ENCODE data around the gene PDZD8. TPM values are rescaled to one million over a fixed set of nuclear protein-coding genes. Genes with fewer than 3 reads are reported as not detected.
"Not testable (repeated sequence)": the region's sequence is repeated elsewhere in the genome, so short reads cannot be mapped to it uniquely, and the experiment has no call there.

PDZD8 gene
- total RNA-seq, 2 experiments from 2014 or later: 18.0 to 18.3 TPM

DNA sequence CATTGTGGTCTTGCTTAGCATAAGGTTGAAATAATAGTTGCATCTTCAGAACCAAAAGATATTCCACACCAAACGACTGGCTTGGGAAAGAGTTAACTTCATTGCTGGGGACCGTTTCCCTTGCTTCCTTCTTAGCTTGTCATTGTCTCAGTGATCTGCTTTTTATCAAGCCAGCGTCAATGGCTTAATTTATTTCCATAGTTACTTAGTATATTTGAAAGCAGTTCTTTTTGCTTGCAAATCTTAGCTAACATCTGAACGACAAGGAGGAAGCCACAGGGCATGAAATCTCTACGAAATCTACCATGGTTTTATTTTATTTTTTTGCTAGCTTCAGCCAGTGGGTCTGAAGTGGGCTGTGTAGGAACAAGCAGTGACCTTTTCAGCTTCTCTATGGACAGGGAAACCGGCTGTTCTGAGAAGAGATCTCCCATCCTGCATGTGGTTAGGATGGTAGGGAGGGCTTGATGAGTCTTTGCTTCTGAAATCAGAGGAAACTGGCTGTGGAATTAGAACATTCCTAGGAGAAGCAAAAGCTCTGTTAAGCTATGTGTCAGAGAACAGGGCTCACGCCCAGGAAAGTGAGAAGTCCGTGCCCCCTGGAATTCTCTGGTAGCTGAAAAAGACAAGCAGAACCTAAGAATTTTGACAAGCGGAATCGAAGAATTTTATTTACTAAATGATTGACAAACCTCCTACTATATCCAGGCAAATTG is 126.3 kb downstream of the PDZD8 start:
- ATAC-seq (no peak), DNase-seq (no peak)
- no peaks in the 10 kb centered on the region for H3K4me1 Mint-ChIP-seq
- H3K9me3 Mint-ChIP-seq (ENCODE audit: low read depth): no peaks in the 10 kb centered on the region
- CTCF ChIA-PET: interaction anchor here (1.6 kb wide), 1 partner anchor 32 kb away, joined by 7 read pairs; no protein-coding TSS in a partner anchor
- peaks cover 48% of the 10 kb centered on the region for H3K27me3 Mint-ChIP-seq
- H3K4me3 Mint-ChIP-seq: no peak overlapping the region
- H3K27ac Mint-ChIP-seq: no peak overlapping the region
- H3K36me3 Mint-ChIP-seq: no peaks in the 10 kb centered on the region

- Mint-ChIP-seq H3K9me3 (ENCODE audit: low read depth) (no peaks in the 10 kb centered on the region), H3K4me3 (no peak overlapping the region), H3K27ac (no peak overlapping the region), H3K27me3 (peaks cover 62% of the 10 kb centered on the region), H3K4me1 (no peaks in the 10 kb centered on the region), H3K36me3 (no peaks in the 10 kb centered on the region)
- CTCF ChIA-PET: interaction anchor here (0.5 to 1.2 kb wide), 3 partner anchors 30 to 1321 kb away, joined by 3 read pairs; no protein-coding TSS in a partner anchor
- DNase-seq: no peak
- no peak for ATAC-seq
These were observed 128.1 kb downstream of the PDZD8 start for GRCh38 chr10:117246997-117247671.

DNA sequence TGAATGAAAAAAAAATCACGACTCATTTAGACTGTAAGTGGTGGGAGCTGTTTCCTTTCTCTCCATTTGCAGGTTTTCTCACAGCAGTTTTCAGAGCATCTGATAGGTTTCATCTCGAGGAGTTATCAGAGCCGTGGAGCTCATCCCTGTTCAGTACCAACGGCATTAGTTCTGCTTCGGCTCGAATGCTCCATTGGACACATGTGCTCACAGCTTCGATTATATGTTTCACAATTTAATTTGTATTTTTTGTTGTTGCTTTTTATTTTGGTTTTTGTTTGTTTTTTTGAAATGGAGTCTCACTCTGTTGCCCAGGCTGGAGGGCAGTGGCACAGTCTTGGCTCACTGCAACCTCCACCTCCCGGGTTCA is 132.8 kb downstream of the PDZD8 start:
- no peak for DNase-seq
- H3K4me3 Mint-ChIP-seq: no peak overlapping the region
- H3K27ac Mint-ChIP-seq: no peak overlapping the region
- peaks cover 3% of the 10 kb centered on the region for H3K4me1 Mint-ChIP-seq
- peaks cover 55% of the 10 kb centered on the region for H3K27me3 Mint-ChIP-seq
- H3K36me3 Mint-ChIP-seq: peaks cover 2% of the 10 kb centered on the region
- CTCF ChIA-PET: interaction anchor here (1.8 kb wide), 1 partner anchor 25 kb away, joined by 8 read pairs; no protein-coding TSS in a partner anchor
- ATAC-seq: no peak
- H3K9me3 Mint-ChIP-seq (ENCODE audit: low read depth): no peaks in the 10 kb centered on the region

GRCh38 chr10:117241541-117242462 is 133.4 kb downstream of the PDZD8 start:
- CTCF ChIA-PET: interaction anchor here (1.8 kb wide), 1 partner anchor 25 kb away, joined by 8 read pairs; no protein-coding TSS in a partner anchor
- ATAC-seq: no peak

DNA sequence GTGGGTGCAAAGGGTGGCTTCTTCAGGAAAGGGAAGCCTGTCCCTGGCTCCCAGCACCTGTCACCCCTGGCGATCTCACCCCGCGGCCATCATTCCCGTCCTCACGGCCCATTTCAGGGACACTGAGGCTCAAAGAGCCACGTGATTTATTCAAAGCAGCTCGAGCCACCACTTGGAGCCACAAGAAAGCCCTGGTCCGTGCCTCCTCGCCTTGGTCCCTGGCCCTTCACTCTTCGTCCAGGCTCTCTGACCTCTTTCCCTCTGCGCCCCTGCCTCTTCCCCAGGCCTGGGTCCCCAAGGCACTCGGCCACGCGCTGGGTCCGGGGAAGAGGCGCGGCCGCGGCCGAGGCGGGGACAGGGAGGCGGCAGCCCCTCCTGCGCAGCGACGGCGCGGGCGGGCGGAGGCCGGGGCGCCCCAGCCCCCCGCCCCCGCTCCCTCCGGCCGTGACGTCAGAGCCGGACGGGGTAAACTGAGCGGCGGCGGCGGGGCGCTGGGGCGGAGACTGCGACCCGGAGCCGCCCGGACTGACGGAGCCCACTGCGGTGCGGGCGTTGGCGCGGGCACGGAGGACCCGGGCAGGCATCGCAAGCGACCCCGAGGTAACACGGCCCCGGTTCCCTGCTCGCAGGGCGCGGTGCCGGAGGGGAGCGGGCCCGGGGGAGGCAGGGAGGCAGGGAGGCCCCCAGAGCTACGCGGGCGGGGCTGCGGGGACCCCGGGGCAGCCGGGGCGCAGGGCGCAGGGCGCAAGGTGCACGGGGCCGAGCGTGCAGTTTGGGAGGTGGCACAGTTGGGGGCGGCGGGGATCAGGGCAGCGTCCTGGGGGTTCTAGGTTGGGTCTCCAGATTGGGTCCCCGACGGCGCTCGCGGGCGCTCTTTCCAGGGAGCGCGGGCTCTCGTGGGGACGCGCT is 134.4 kb downstream of the PDZD8 start, which contains the start of gene SLC18A2:
Gene SLC18A2, plus strand, starts transcription at position 494 of the 909 bp plus-strand sequence. CDS start 580 bp downstream, outside the sequence.
- H3K27ac Mint-ChIP-seq: no peak within 1 kb of the TSS
- H3K27me3 Mint-ChIP-seq: peaks cover 56% of the 10 kb centered on the region
- H3K4me3 Mint-ChIP-seq: no peak within 1 kb of the TSS
- CTCF ChIA-PET: interaction anchor here (1.8 kb wide), 1 partner anchor 24 kb away, joined by 8 read pairs; no protein-coding TSS in a partner anchor
- DNase-seq (no peak), ATAC-seq (no peak)
- no peaks in the 10 kb centered on the region for H3K9me3 Mint-ChIP-seq (ENCODE audit: low read depth)
- peaks cover 2% of the 10 kb centered on the region for H3K36me3 Mint-ChIP-seq
- peaks cover 5% of the 10 kb centered on the region for H3K4me1 Mint-ChIP-seq

More at GRCh38 chr10:117241541-117242462, 133.4 kb downstream of the PDZD8 start:
- DNase-seq: no peak
- Mint-ChIP-seq H3K4me3 (no peak overlapping the region), H3K27me3 (peaks cover 52% of the 10 kb centered on the region), H3K36me3 (peaks cover 2% of the 10 kb centered on the region), H3K4me1 (peaks cover 5% of the 10 kb centered on the region), H3K27ac (no peak overlapping the region), H3K9me3 (ENCODE audit: low read depth) (no peaks in the 10 kb centered on the region)

- no peak for ATAC-seq
- H3K27ac Mint-ChIP-seq: no peak overlapping the region
- H3K27me3 Mint-ChIP-seq: peaks cover 47% of the 10 kb centered on the region
- H3K4me3 Mint-ChIP-seq: no peak overlapping the region
- CTCF ChIA-PET: interaction anchor here (1.5 kb wide), 1 partner anchor 80 kb away, joined by 5 read pairs; no protein-coding TSS in a partner anchor
- no peak for DNase-seq
- H3K36me3 Mint-ChIP-seq: peaks cover 2% of the 10 kb centered on the region
- H3K4me1 Mint-ChIP-seq: peaks cover 5% of the 10 kb centered on the region
- H3K9me3 Mint-ChIP-seq (ENCODE audit: low read depth): no peaks in the 10 kb centered on the region
These were observed 135.3 kb downstream of the PDZD8 start for GRCh38 chr10:117239721-117240620.

DNA sequence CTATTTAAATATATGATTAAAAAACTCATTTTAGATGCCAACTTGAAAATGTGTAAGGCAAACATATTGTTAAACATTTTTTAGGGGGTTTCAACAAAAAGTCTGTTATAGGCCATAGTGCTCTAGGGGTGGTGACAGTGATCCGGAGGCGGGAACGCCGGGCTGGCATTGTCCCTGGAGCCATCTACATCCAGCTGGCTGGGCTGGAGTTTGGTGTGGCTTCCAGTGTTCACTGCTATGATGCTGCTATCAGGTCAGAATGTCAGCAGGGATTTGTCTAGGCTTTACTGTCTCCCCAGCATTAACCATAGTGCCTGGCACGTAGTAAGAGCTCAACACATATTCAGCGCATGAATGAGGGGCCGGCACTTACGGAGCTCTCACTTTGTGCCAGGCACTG is 136.2 kb downstream of the PDZD8 start:
- Mint-ChIP-seq H3K27ac (no peak overlapping the region), H3K4me1 (peaks cover 5% of the 10 kb centered on the region), H3K36me3 (peaks cover 2% of the 10 kb centered on the region), H3K4me3 (no peak overlapping the region), H3K9me3 (ENCODE audit: low read depth) (no peaks in the 10 kb centered on the region), H3K27me3 (peaks cover 48% of the 10 kb centered on the region)
- ATAC-seq (no peak), DNase-seq (no peak)
- CTCF ChIA-PET: interaction anchor here (1.5 kb wide), 1 partner anchor 81 kb away, joined by 5 read pairs; no protein-coding TSS in a partner anchor

DNA sequence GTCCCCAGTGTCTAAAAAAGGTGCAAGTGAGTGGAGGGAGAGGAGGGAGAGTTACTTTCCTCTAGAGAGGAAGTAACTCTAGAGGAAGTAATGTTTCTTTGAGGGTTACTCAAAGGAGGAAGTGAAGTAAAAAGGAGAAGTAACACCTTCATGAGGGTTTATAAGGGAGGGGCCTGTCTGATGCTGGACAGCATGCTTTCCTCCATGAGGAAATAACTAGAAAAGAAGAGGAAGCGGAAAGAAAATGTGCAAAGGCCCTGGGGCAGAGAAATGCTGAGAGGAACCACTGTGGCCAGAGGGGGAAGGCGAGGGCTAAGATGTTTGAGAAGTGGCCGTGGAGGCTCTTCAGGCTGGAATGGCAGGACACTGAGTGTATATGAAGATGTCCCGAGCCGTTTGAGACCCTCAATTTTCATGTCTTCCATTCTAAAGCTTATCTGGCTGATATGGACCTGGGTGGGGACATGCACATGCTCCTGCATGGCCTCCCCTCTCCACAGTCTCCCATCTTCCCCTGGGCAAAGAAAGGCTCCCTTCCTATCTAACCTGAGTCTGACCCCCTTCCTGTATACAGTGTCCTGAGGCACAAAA is 137.7 kb downstream of the PDZD8 start:
- Mint-ChIP-seq H3K4me3 (no peak overlapping the region), H3K9me3 (ENCODE audit: low read depth) (no peaks in the 10 kb centered on the region), H3K27ac (no peak overlapping the region), H3K4me1 (peaks cover 5% of the 10 kb centered on the region), H3K36me3 (peaks cover 2% of the 10 kb centered on the region), H3K27me3 (peaks cover 37% of the 10 kb centered on the region)
- CTCF ChIA-PET: interaction anchor here (1.3 to 1.7 kb wide), 2 partner anchors 11 to 21 kb away, joined by 3 to 8 read pairs; no protein-coding TSS in a partner anchor
- DNase-seq (no peak), ATAC-seq (no peak)

DNA sequence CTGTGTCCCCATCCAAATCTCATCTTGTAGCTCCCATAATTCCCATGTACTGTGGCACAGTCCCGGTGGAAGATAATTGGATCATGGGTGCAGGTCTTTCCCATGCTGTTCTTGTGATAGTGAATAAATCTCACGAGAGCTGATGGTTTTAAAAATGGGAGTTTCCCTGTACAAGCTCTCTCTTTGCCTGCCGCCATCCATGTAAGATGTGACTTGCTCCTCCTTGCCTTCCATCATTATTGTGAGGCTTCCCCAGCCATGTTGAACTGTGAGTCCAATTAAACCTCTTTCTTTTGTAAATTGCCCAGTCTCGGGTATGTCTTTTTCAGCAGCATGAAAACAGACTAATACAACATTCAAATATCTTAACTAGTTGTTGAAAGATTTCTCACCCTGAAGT is 145.1 kb downstream of the PDZD8 start:
- ATAC-seq; H3K27ac Mint-ChIP-seq; H3K36me3 Mint-ChIP-seq; H3K9me3 Mint-ChIP-seq (ENCODE audit: low read depth); H3K4me1 Mint-ChIP-seq; H3K4me3 Mint-ChIP-seq; DNase-seq: not testable (repeated sequence)
- peaks cover 33% of the 10 kb centered on the region for H3K27me3 Mint-ChIP-seq
- CTCF ChIA-PET: interaction anchor here (1.7 to 2.7 kb wide), 2 partner anchors 14 to 90 kb away, joined by 6 to 12 read pairs; no protein-coding TSS in a partner anchor

- ATAC-seq (no peak), DNase-seq (no peak)
- Mint-ChIP-seq H3K36me3 (no peaks in the 10 kb centered on the region), H3K27me3 (peaks cover 25% of the 10 kb centered on the region), H3K4me3 (no peak overlapping the region), H3K9me3 (ENCODE audit: low read depth) (no peaks in the 10 kb centered on the region), H3K4me1 (no peaks in the 10 kb centered on the region), H3K27ac (no peak overlapping the region)
- CTCF ChIA-PET: interaction anchor here (2.7 kb wide), 1 partner anchor 12 kb away, joined by 12 read pairs; no protein-coding TSS in a partner anchor
These were observed 147.0 kb downstream of the PDZD8 start for GRCh38 chr10:117228210-117228609.
